ENCODE data around the gene CHI3L1.

GRCh38 chr1:203130358-203130985, 56.0 kb downstream of the CHI3L1 start:
- TF ChIP-seq CTCF (IDR thresholded peaks at IDR 0.05; ENCODE audit: borderline replicate concordance, extremely low read depth, low read length, poor library complexity, severe bottlenecking) = no peak
- TF ChIP-seq EZH2 (IDR thresholded peaks at IDR 0.05; ENCODE audit: borderline replicate concordance, low read depth, low read length, severe bottlenecking) = no peak

Measured in DND-41 (cell line).